Body of pancreas (tissue), 4 donors: Measurements from ENCODE around the gene LILRA2.

ENCODE experiments used
- POLR2A ChIP-seq, 3 donors: fragments of 450-650 bp; IDR thresholded peaks; one replicate each; pipeline ENCODE4 v1.6.1; 2016; ENCODE audit warnings: antibody characterized with exemption in 3 of 3, mild to moderate bottlenecking in 2 of 3
- TF ChIP-seq, protein P1 (sequence below), 7 experiments: fragments of 450-650 bp in 4 of 7; fragments of 200-600 bp in 3 of 7; sonication (generic) in 3 of 7; IDR thresholded peaks; one replicate each; pipeline ENCODE4 v1.5.1; 2016 to 2019; ENCODE audit warnings: antibody characterized with exemption in 7 of 7

DNA sequence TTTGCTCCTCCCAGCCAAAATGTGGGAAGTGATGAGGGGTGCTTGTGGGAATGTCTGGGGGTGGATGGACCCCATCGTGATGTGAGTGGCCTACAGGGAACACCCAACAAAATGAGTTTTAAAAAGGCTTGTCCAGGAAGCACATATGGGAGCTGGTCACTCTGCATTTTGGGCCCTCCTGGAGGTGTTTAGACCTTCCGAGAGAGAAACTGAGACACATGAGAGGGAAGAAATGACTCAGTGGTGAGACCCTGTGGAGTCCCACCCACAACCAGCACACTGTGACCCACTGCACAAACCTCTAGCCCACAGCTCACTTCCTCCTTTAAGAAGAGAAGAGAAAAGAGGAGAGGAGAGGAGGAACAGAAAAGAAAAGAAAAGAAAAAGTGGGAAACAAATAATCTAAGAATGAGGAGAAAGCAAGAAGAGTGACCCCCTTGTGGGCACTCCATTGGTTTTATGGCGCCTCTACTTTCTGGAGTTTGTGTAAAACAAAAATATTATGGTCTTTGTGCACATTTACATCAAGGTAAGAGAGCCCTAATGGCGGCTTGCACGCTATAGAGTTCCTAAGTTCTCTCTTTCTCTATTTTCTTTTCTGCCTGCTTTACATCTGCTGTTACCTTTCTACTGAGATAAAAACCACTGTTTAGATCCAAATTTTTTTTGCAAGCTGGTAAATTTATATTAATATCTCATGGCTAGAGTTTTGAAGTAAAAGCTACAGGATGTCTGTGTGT lies 43.4 kb downstream of the LILRA2 start:
- TF ChIP-seq POLR2A (IDR thresholded peaks at IDR 0.05), result no peak
- TF ChIP-seq, protein P1, sequence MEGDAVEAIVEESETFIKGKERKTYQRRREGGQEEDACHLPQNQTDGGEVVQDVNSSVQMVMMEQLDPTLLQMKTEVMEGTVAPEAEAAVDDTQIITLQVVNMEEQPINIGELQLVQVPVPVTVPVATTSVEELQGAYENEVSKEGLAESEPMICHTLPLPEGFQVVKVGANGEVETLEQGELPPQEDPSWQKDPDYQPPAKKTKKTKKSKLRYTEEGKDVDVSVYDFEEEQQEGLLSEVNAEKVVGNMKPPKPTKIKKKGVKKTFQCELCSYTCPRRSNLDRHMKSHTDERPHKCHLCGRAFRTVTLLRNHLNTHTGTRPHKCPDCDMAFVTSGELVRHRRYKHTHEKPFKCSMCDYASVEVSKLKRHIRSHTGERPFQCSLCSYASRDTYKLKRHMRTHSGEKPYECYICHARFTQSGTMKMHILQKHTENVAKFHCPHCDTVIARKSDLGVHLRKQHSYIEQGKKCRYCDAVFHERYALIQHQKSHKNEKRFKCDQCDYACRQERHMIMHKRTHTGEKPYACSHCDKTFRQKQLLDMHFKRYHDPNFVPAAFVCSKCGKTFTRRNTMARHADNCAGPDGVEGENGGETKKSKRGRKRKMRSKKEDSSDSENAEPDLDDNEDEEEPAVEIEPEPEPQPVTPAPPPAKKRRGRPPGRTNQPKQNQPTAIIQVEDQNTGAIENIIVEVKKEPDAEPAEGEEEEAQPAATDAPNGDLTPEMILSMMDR (IDR thresholded peaks at IDR 0.05), result no peak
